Tongue (tissue), 2 donors: Measurements from ENCODE around the gene TNFRSF14. TPM values are rescaled to one million over a fixed set of nuclear protein-coding genes. Genes with fewer than 3 reads are reported as not detected.

Source experiments
- DNase-seq: peaks from one replicate; pipeline ENCODE4 v3.0.0-alpha.2; 2015
- total RNA-seq: library from RNA; depleted of rRNA; stranded (reverse); fragments of >200 nt; gene quantifications from one replicate; pipeline ENCODE4 v1.2.3, GENCODE V29; 2014

TNFRSF14 gene
- total RNA-seq, 1 donor from 2014 or later: 17.6 TPM

- DNase-seq: no peak
These were observed 32.1 kb upstream of the TNFRSF14 start for GRCh38 chr1:2523891-2524609.

GRCh38 chr1:2525572-2525919 is 30.6 kb upstream of the TNFRSF14 start:
- no peak for DNase-seq

GRCh38 chr1:2525920-2526823 is 30.0 kb upstream of the TNFRSF14 start, which contains the start of gene PANK4:
Gene PANK4, minus strand, starts transcription at chr1:2526596. Its CDS starts 9 bp downstream, at chr1:2526587.
- peak; percentile 97 for DNase-seq

- peak; percentile 84 for DNase-seq
These were observed 29.2 kb upstream of the TNFRSF14 start for GRCh38 chr1:2526824-2527555.

- DNase-seq: no peak
These were observed 28.7 kb upstream of the TNFRSF14 start for GRCh38 chr1:2527556-2527860.

GRCh38 chr1:2528016-2528415 is 28.2 kb upstream of the TNFRSF14 start:
- DNase-seq: no peak

- no peak for DNase-seq
These were observed 27.6 kb upstream of the TNFRSF14 start for GRCh38 chr1:2528611-2528965.

- DNase-seq: no peak
These were observed 27.0 kb upstream of the TNFRSF14 start for GRCh38 chr1:2528966-2529783.

- no peak for DNase-seq
These were observed 26.2 kb upstream of the TNFRSF14 start, which contains the start of gene HES5 for GRCh38 chr1:2529784-2530512. Gene HES5, minus strand, starts transcription at chr1:2530263. Its CDS starts 99 bp downstream, at chr1:2530164.

- DNase-seq: no peak
These were observed 25.4 kb upstream of the TNFRSF14 start for GRCh38 chr1:2530513-2531361.

- peak; percentile 44 for DNase-seq
These were observed 23.5 kb upstream of the TNFRSF14 start for GRCh38 chr1:2532485-2533160.

GRCh38 chr1:2533365-2533764 is 22.8 kb upstream of the TNFRSF14 start:
- no peak for DNase-seq

- DNase-seq: no peak
These were observed 21.9 kb upstream of the TNFRSF14 start for GRCh38 chr1:2534315-2534686.

- DNase-seq: peak; percentile 42
These were observed 21.3 kb upstream of the TNFRSF14 start for GRCh38 chr1:2534687-2535441.

- no peak for DNase-seq
These were observed 20.7 kb upstream of the TNFRSF14 start for GRCh38 chr1:2535455-2535854.

GRCh38 chr1:2535981-2536380 is 20.2 kb upstream of the TNFRSF14 start:
- DNase-seq: no peak

- no peak for DNase-seq
These were observed 18.4 kb upstream of the TNFRSF14 start for GRCh38 chr1:2537784-2538115.

- no peak for DNase-seq
These were observed 17.8 kb upstream of the TNFRSF14 start for GRCh38 chr1:2538376-2538775.

GRCh38 chr1:2538872-2539271 is 17.3 kb upstream of the TNFRSF14 start:
- no peak for DNase-seq
